ENCODE results near the gene PLCH1.

- TF ChIP-seq CTCF (conservative IDR thresholded peaks at IDR 0.05 in 1 of 2, IDR thresholded peaks at IDR 0.05 in 1 of 2; ENCODE audit: low read depth in 1 of 2, low read length in 2 of 2), result no peak
- TF ChIP-seq EZH2 (IDR thresholded peaks at IDR 0.05; ENCODE audit: low read length, missing control alignments), result no peak
Measured at GRCh38 chr3:155390351-155390750, 354.5 kb downstream of the PLCH1 start.
